ENCODE measurements around the gene FADS2.

- TF ChIP-seq CTCF (conservative IDR thresholded peaks at IDR 0.05; ENCODE audit: low read length) (no peak), EZH2phosphoT487 (IDR thresholded peaks at IDR 0.05; ENCODE audit: borderline replicate concordance, low read depth, low read length) (no peak)
These were observed 16.9 kb downstream of the FADS2 start for GRCh38 chr11:61844909-61845565.

Data from OCI-LY7 (cell line).